AG08395 (cell line): Measurements from ENCODE around the gene CAMK2N2.

Experiments
- DNase-seq: peaks from one replicate; pipeline ENCODE4 v3.0.0; 2012; ENCODE audit warnings: mixed read lengths, low spot score

The CAMK2N2 gene

GRCh38 chr3:184211718-184212117, 49.6 kb downstream of the CAMK2N2 start:
- no peak for DNase-seq

GRCh38 chr3:184211297-184211696, 50.1 kb downstream of the CAMK2N2 start:
- DNase-seq = no peak
